H9 (cell line): ENCODE results near the gene WAC. TPM values are rescaled to one million over a fixed set of nuclear protein-coding genes. Genes with fewer than 3 reads are reported as not detected.

Source experiments
- DNase-seq: peaks from one replicate; pipeline ENCODE4 v3.0.0-alpha.2; 2017
- H2AFZ ChIP-seq: one replicate; pipeline ENCODE4 v1.6.1; 2013; ENCODE audit warnings: mild to moderate bottlenecking, low read length, control low read depth, moderate library complexity
- H2AK5ac ChIP-seq: 2 replicates; pipeline ENCODE4 v1.6.1; 2013; ENCODE audit warnings: low read length, control low read depth, mixed read lengths; ENCODE audit not compliant: insufficient read length
- H2BK120ac ChIP-seq: one replicate; pipeline ENCODE4 v1.6.1; 2013; ENCODE audit warnings: low read depth, mild to moderate bottlenecking, low read length, control low read depth, inconsistent platforms; ENCODE audit not compliant: poor library complexity, severe bottlenecking
- H2BK12ac ChIP-seq: 2 replicates; pipeline ENCODE4 v1.6.1; 2013; ENCODE audit warnings: low read length, control low read depth, mixed read lengths, low read depth; ENCODE audit not compliant: insufficient read length
- H2BK15ac ChIP-seq: 2 replicates; pipeline ENCODE4 v1.6.1; 2013; ENCODE audit warnings: low read depth, low read length, control low read depth
- H2BK20ac ChIP-seq: one replicate; pipeline ENCODE4 v1.6.1; 2013; ENCODE audit warnings: low read depth, mild to moderate bottlenecking, low read length, control low read depth, inconsistent platforms; ENCODE audit not compliant: poor library complexity, severe bottlenecking
- H2BK5ac ChIP-seq: 2 replicates; pipeline ENCODE4 v1.6.1; 2013; ENCODE audit warnings: low read length, control low read depth, mixed read lengths; ENCODE audit not compliant: insufficient read length
- H3K14ac ChIP-seq: 2 replicates; pipeline ENCODE4 v1.6.1; 2013; ENCODE audit warnings: low read length, control low read depth; ENCODE audit not compliant: insufficient read depth
- H3K18ac ChIP-seq: 2 replicates; pipeline ENCODE4 v1.6.1; 2013; ENCODE audit warnings: low read depth, mild to moderate bottlenecking, mixed read lengths, low read length, control low read depth; ENCODE audit not compliant: insufficient read length
- H3K23ac ChIP-seq: 2 replicates; pipeline ENCODE4 v1.6.1; 2013; ENCODE audit warnings: low read length, control low read depth, mixed read lengths, low read depth; ENCODE audit not compliant: insufficient read length
- H3K23me2 ChIP-seq: 2 replicates; pipeline ENCODE4 v1.6.1; 2013; ENCODE audit warnings: low read depth, mild to moderate bottlenecking, mixed read lengths, low read length, control low read depth; ENCODE audit not compliant: insufficient read length, poor library complexity, severe bottlenecking
- H3K27ac ChIP-seq: 2 replicates; pipeline ENCODE4 v1.5.1; 2013; ENCODE audit warnings: low read length, control low read depth, mixed read lengths, low read depth; ENCODE audit not compliant: insufficient read length
- H3K27me3 ChIP-seq: 2 replicates; pipeline ENCODE4 v1.6.1; 2013; ENCODE audit warnings: low read length, control low read depth, inconsistent platforms; ENCODE audit not compliant: insufficient read depth
- H3K4ac ChIP-seq: 2 replicates; pipeline ENCODE4 v1.6.1; 2013; ENCODE audit warnings: low read depth, mild to moderate bottlenecking, control low read depth, inconsistent platforms, low read length, moderate library complexity
- H3K4me1 ChIP-seq: 2 replicates; pipeline ENCODE4 v1.6.1; 2013; ENCODE audit warnings: low read length, control low read depth, inconsistent platforms; ENCODE audit not compliant: insufficient read depth
- H3K4me2 ChIP-seq: 2 replicates; pipeline ENCODE4 v1.6.1; 2013; ENCODE audit warnings: low read length, control low read depth, mixed read lengths; ENCODE audit not compliant: insufficient read length, insufficient read depth
- H3K56ac ChIP-seq: 2 replicates; pipeline ENCODE4 v1.6.1; 2013; ENCODE audit warnings: low read depth, mild to moderate bottlenecking, mixed read lengths, low read length, control low read depth; ENCODE audit not compliant: insufficient read length
- H3K79me1 ChIP-seq: 2 replicates; pipeline ENCODE4 v1.6.1; 2013; ENCODE audit warnings: low read depth, mild to moderate bottlenecking, moderate library complexity, low read length, control low read depth, inconsistent platforms; ENCODE audit not compliant: insufficient read depth, poor library complexity, severe bottlenecking
- H3K79me2 ChIP-seq: 2 replicates; pipeline ENCODE4 v1.6.1; 2013; ENCODE audit warnings: low read length, control low read depth, inconsistent platforms; ENCODE audit not compliant: insufficient read depth
- H3K9ac ChIP-seq: 2 replicates; pipeline ENCODE4 v1.6.1; 2013; ENCODE audit warnings: low read length, control low read depth, mixed read lengths; ENCODE audit not compliant: insufficient read length; ENCODE audit errors: extremely low read depth
- H3K9me3 ChIP-seq: one replicate; pipeline ENCODE4 v1.6.1; 2013; ENCODE audit warnings: low read depth, low read length, inconsistent platforms; ENCODE audit not compliant: control insufficient read depth
- H3T11ph ChIP-seq: one replicate; pipeline ENCODE4 v1.6.1; 2013; ENCODE audit warnings: mild to moderate bottlenecking, low read length, control low read depth, inconsistent platforms
- H4K20me1 ChIP-seq: one replicate; pipeline ENCODE4 v1.6.1; 2013; ENCODE audit not compliant: control insufficient read depth, insufficient read length, insufficient read depth
- H4K5ac ChIP-seq: 2 replicates; pipeline ENCODE4 v1.6.1; 2013; ENCODE audit warnings: low read depth, mild to moderate bottlenecking, mixed read lengths, low read length, control low read depth; ENCODE audit not compliant: insufficient read length
- H4K8ac ChIP-seq: replicated peaks from 2 replicates; pipeline ENCODE4 v1.6.1; 2013; ENCODE audit warnings: low read length, control low read depth, mixed read lengths, low read depth; ENCODE audit not compliant: insufficient read length
- H4K91ac ChIP-seq: 2 replicates; pipeline ENCODE4 v1.6.1; 2013; ENCODE audit warnings: low read depth, mild to moderate bottlenecking, moderate library complexity, mixed read lengths, low read length, control low read depth; ENCODE audit not compliant: insufficient read length
- H3K27ac Mint-ChIP-seq, 3 experiments: 2 replicates in 2 of 3; 3 replicates in 1 of 3; pipeline ENCODE4 v1.8.0; 2020 to 2021; ENCODE audit warnings: mixed read lengths in 3 of 3, mild to moderate bottlenecking in 1 of 3, moderate library complexity in 1 of 3
- H3K27me3 Mint-ChIP-seq: 2 replicates; pipeline ENCODE4 v1.8.0; 2021; ENCODE audit warnings: low read depth, mild to moderate bottlenecking, moderate library complexity, mixed read lengths
- H3K36me3 Mint-ChIP-seq, 3 experiments: 2 replicates in 2 of 3; 3 replicates in 1 of 3; pipeline ENCODE4 v1.8.0; 2020 to 2021; ENCODE audit warnings: low read depth in 3 of 3, mixed read lengths in 3 of 3; ENCODE audit not compliant: insufficient read depth in 1 of 3
- H3K4me1 Mint-ChIP-seq, 2 experiments: 2 replicates each; pipeline ENCODE4 v1.8.0; 2020; ENCODE audit warnings: mixed read lengths in 2 of 2
- H3K4me3 Mint-ChIP-seq, 2 experiments: 2 replicates in 1 of 2; 3 replicates in 1 of 2; pipeline ENCODE4 v1.8.0; 2020 to 2021; ENCODE audit warnings: mild to moderate bottlenecking in 2 of 2, mixed read lengths in 2 of 2, moderate library complexity in 1 of 2
- H3K9me3 Mint-ChIP-seq, 2 experiments: 2 replicates in 1 of 2; 3 replicates in 1 of 2; pipeline ENCODE4 v1.8.0; 2020; ENCODE audit warnings: mild to moderate bottlenecking in 2 of 2, mixed read lengths in 2 of 2, moderate library complexity in 1 of 2
- CTCF ChIP-seq: fragments of 200-600 bp; sonication (generic); conservative IDR thresholded peaks from 3 replicates; pipeline ENCODE4 v1.8.0; 2021; ENCODE audit warnings: antibody characterized with exemption, mild to moderate bottlenecking
- WGBS: extraction: QIAGEN DNeasy Blood & Tissue Kit; methylation state at CpG from one replicate; pipeline ENCODE4 v1.1.7; 2013; ENCODE audit warnings: missing lambda C conversion rate, low lambda C conversion rate, mixed read lengths; ENCODE audit not compliant: insufficient read length; ENCODE audit errors: extremely low coverage; 5-methylcytosine and 5-hydroxymethylcytosine counted together
- total RNA-seq: library from RNA; stranded (reverse); gene quantifications from 2 replicates; pipeline ENCODE4 v1.2.1, GENCODE V29; 2021

Gene WAC
- total RNA-seq, 1 experiment from 2014 or later = 130 TPM

- Histone ChIP-seq H3K56ac (no peak overlapping the region), H3K4me1 (no peaks in the 10 kb centered on the region; the same call in 1 of the 2 replicates), H4K5ac (no peak overlapping the region), H3K4ac (no peak overlapping the region), H4K20me1 (no peaks in the 10 kb centered on the region), H2BK5ac (no peak overlapping the region), H2BK20ac (no peak overlapping the region), H3K4me2 (no peak overlapping the region), H3K27me3 (no peaks in the 10 kb centered on the region), H3K23ac (no peak overlapping the region), H2BK120ac (no peak overlapping the region), H3K14ac (no peak overlapping the region), H3K9ac (no peak overlapping the region), H2BK15ac (no peak overlapping the region), H3K79me2 (peaks cover 31% of the 10 kb centered on the region), H3K9me3 (no peaks in the 10 kb centered on the region), H3K23me2 (no peaks in the 10 kb centered on the region), H2AK5ac (no peak overlapping the region), H2BK12ac (no peak overlapping the region), H4K8ac (no peak overlapping the region), H4K91ac (no peak overlapping the region), H3T11ph (no peak overlapping the region), H3K79me1 (no peaks in the 10 kb centered on the region), H3K18ac (no peak overlapping the region), H3K27ac (no peak overlapping the region), H2AFZ (no peak overlapping the region)
- no peak for TF ChIP-seq CTCF
- Mint-ChIP-seq H3K9me3 (no peaks in the 10 kb centered on the region), H3K36me3 (peaks cover 15 to 38% (median 19%) of the 10 kb centered on the region in 3 experiments; a peak in 6 of 7 replicates), H3K27me3 (no peaks in the 10 kb centered on the region), H3K27ac (no peak overlapping the region), H3K4me3 (no peak overlapping the region), H3K4me1 (peaks cover 42 to 46% of the 10 kb centered on the region in 2 experiments)
- DNase-seq = no peak
- no CpG with 5 or more reads among the region's 1 CpG for WGBS
Observed at GRCh38 chr10:28580825-28581224, 47.9 kb downstream of the WAC start.
